DND-41 (cell line): ENCODE measurements around the gene KCNT1.

Experiments used
- ATAC-seq: fragments of 200-7000 bp; cut with Tn5 transposase; 3 replicates; pipeline ENCODE4 v1.9.1; 2021; ENCODE audit warnings: low read depth; ENCODE audit not compliant: insufficient read depth
- DNase-seq: peaks from one replicate; pipeline ENCODE4 v3.0.0-alpha.2; 2020
- H2AFZ ChIP-seq: 2 replicates; pipeline ENCODE4 v1.6.0; 2012; ENCODE audit warnings: low read depth, low read length
- H3K27ac ChIP-seq: 2 replicates; pipeline ENCODE4 v1.5.1; 2012; ENCODE audit warnings: low read length, inconsistent platforms
- H3K27me3 ChIP-seq: fragments of 200-600 bp; sonication (generic); 2 replicates; pipeline ENCODE4 v1.6.0; 2012; ENCODE audit warnings: low read length, mild to moderate bottlenecking, inconsistent platforms; ENCODE audit not compliant: insufficient read depth, poor library complexity
- H3K36me3 ChIP-seq: 2 replicates; pipeline ENCODE4 v1.5.1; 2012; ENCODE audit warnings: low read length, inconsistent platforms; ENCODE audit not compliant: insufficient read depth
- H3K4me1 ChIP-seq: 2 replicates; pipeline ENCODE4 v1.5.1; 2012; ENCODE audit warnings: mild to moderate bottlenecking, low read length; ENCODE audit not compliant: insufficient read depth
- H3K4me2 ChIP-seq: 2 replicates; pipeline ENCODE4 v1.6.0; 2012; ENCODE audit warnings: mild to moderate bottlenecking, moderate library complexity, low read length, inconsistent platforms; ENCODE audit not compliant: insufficient read depth
- H3K4me3 ChIP-seq, 2 experiments: fragments of 200-600 bp in 1 of 2; shearing (Covaris generic) in 1 of 2; 2 replicates each; pipeline ENCODE4 v1.5.1; 2012 to 2016; ENCODE audit warnings: inconsistent platforms in 2 of 2, low read length in 2 of 2, mild to moderate bottlenecking in 2 of 2, low read depth in 1 of 2, moderate library complexity in 1 of 2
- H3K79me2 ChIP-seq: 2 replicates; pipeline ENCODE4 v1.6.0; 2012; ENCODE audit warnings: low read length, inconsistent platforms; ENCODE audit not compliant: insufficient read depth
- H3K9ac ChIP-seq: 2 replicates; pipeline ENCODE4 v1.6.0; 2012; ENCODE audit warnings: low read depth, mild to moderate bottlenecking, inconsistent platforms, low read length, moderate library complexity
- H3K9me3 ChIP-seq: 2 replicates; pipeline ENCODE4 v1.5.1; 2012; ENCODE audit warnings: low read length, moderate library complexity, mild to moderate bottlenecking, inconsistent platforms; ENCODE audit not compliant: insufficient read depth, severe bottlenecking
- H4K20me1 ChIP-seq: 2 replicates; pipeline ENCODE4 v1.6.0; 2012; ENCODE audit warnings: low read length; ENCODE audit not compliant: insufficient read depth
- EZH2 ChIP-seq: IDR thresholded peaks from 3 replicates; pipeline ENCODE4 v1.6.1; 2012; ENCODE audit warnings: borderline replicate concordance, low read depth, mild to moderate bottlenecking, moderate library complexity, low read length, inconsistent platforms; ENCODE audit not compliant: severe bottlenecking
- TF ChIP-seq, protein P1 (sequence below): IDR thresholded peaks from 2 replicates; pipeline ENCODE4 v1.5.1; 2012; ENCODE audit warnings: borderline replicate concordance, low read length, moderate library complexity, mild to moderate bottlenecking; ENCODE audit not compliant: poor library complexity, severe bottlenecking; ENCODE audit errors: extremely low read depth

Gene KCNT1

GRCh38 chr9:135772056-135772646 is 70.2 kb downstream of the KCNT1 start:
- H3K9ac ChIP-seq, result no peak overlapping the region
- TF ChIP-seq, protein P1, sequence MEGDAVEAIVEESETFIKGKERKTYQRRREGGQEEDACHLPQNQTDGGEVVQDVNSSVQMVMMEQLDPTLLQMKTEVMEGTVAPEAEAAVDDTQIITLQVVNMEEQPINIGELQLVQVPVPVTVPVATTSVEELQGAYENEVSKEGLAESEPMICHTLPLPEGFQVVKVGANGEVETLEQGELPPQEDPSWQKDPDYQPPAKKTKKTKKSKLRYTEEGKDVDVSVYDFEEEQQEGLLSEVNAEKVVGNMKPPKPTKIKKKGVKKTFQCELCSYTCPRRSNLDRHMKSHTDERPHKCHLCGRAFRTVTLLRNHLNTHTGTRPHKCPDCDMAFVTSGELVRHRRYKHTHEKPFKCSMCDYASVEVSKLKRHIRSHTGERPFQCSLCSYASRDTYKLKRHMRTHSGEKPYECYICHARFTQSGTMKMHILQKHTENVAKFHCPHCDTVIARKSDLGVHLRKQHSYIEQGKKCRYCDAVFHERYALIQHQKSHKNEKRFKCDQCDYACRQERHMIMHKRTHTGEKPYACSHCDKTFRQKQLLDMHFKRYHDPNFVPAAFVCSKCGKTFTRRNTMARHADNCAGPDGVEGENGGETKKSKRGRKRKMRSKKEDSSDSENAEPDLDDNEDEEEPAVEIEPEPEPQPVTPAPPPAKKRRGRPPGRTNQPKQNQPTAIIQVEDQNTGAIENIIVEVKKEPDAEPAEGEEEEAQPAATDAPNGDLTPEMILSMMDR, result no peak
- no peak for TF ChIP-seq EZH2
- peaks cover under 1% of the 10 kb centered on the region for H3K9me3 ChIP-seq
- H4K20me1 ChIP-seq, result no peaks in the 10 kb centered on the region; the same call in 1 of the 2 replicates
- no peak overlapping the region for H2AFZ ChIP-seq
- H3K4me1 ChIP-seq, result no peaks in the 10 kb centered on the region
- no peaks in the 10 kb centered on the region for H3K79me2 ChIP-seq
- no peak overlapping the region for H3K4me2 ChIP-seq
- H3K36me3 ChIP-seq, result no peaks in the 10 kb centered on the region
- no peaks in the 10 kb centered on the region for H3K27me3 ChIP-seq
- no peak for ATAC-seq
- DNase-seq, result no peak
- no peak overlapping the region for H3K4me3 ChIP-seq
- no peak overlapping the region for H3K27ac ChIP-seq

- H3K27me3 ChIP-seq, result no peaks in the 10 kb centered on the region
- TF ChIP-seq EZH2, result no peak
- TF ChIP-seq, protein P1, result no peak
- H3K9me3 ChIP-seq, result no peaks in the 10 kb centered on the region
- DNase-seq, result no peak
- H4K20me1 ChIP-seq, result no peaks in the 10 kb centered on the region; the same call in 1 of the 2 replicates
- H3K4me2 ChIP-seq, result no peak overlapping the region
- H3K36me3 ChIP-seq, result no peaks in the 10 kb centered on the region
- H3K27ac ChIP-seq, result no peak overlapping the region
- no peak overlapping the region for H2AFZ ChIP-seq
- no peaks in the 10 kb centered on the region for H3K79me2 ChIP-seq
- no peak overlapping the region for H3K4me3 ChIP-seq
- ATAC-seq, result no peak
- H3K4me1 ChIP-seq, result no peaks in the 10 kb centered on the region
- H3K9ac ChIP-seq, result no peak overlapping the region
These were observed 70.9 kb downstream of the KCNT1 start for GRCh38 chr9:135772702-135773493.

GRCh38 chr9:135773530-135774238 is 71.7 kb downstream of the KCNT1 start:
- H3K27me3 ChIP-seq, result no peaks in the 10 kb centered on the region
- H2AFZ ChIP-seq, result no peak overlapping the region
- no peaks in the 10 kb centered on the region for H3K79me2 ChIP-seq

More at GRCh38 chr9:135773530-135774238, 71.7 kb downstream of the KCNT1 start:
- TF ChIP-seq, protein P1, result no peak
- no peak for TF ChIP-seq EZH2
- Histone ChIP-seq H3K4me2 (no peak overlapping the region), H3K27ac (no peak overlapping the region), H3K4me3 (no peak overlapping the region), H3K9me3 (no peaks in the 10 kb centered on the region), H3K36me3 (no peaks in the 10 kb centered on the region), H4K20me1 (no peaks in the 10 kb centered on the region; the same call in 1 of the 2 replicates), H3K9ac (no peak overlapping the region), H3K4me1 (no peaks in the 10 kb centered on the region)
- DNase-seq (no peak), ATAC-seq (no peak)
